ENCODE measurements around the gene FER. TPM values are rescaled to one million over a fixed set of nuclear protein-coding genes. Genes with fewer than 3 reads are reported as not detected.

The FER gene
- total and polyA plus RNA-seq, 2 of the 8 experiments (the other 6 are each of a cell fraction or from before 2014, with no cell fraction given), result 1.3 to 15.8 TPM

DNA sequence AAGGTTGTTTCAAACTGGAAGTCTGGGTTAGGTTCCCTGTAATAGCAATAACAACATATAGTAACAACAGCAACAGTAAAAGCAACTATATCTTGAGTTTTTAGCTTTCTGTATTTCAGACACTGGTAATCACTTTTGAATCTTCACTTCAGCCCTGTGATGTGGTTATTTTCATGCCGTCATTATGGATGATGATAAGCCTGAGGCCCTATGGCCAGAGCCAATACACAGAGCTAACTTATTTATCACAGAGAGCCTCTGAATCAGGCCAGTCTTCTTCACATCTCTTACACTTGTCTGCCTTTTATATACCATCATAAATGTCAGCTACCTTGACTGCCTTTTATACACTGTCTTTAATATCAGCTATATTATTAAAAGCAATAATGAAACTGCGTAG is 329.0 kb downstream of the FER start (continued):
- TF ChIP-seq, protein P1, sequence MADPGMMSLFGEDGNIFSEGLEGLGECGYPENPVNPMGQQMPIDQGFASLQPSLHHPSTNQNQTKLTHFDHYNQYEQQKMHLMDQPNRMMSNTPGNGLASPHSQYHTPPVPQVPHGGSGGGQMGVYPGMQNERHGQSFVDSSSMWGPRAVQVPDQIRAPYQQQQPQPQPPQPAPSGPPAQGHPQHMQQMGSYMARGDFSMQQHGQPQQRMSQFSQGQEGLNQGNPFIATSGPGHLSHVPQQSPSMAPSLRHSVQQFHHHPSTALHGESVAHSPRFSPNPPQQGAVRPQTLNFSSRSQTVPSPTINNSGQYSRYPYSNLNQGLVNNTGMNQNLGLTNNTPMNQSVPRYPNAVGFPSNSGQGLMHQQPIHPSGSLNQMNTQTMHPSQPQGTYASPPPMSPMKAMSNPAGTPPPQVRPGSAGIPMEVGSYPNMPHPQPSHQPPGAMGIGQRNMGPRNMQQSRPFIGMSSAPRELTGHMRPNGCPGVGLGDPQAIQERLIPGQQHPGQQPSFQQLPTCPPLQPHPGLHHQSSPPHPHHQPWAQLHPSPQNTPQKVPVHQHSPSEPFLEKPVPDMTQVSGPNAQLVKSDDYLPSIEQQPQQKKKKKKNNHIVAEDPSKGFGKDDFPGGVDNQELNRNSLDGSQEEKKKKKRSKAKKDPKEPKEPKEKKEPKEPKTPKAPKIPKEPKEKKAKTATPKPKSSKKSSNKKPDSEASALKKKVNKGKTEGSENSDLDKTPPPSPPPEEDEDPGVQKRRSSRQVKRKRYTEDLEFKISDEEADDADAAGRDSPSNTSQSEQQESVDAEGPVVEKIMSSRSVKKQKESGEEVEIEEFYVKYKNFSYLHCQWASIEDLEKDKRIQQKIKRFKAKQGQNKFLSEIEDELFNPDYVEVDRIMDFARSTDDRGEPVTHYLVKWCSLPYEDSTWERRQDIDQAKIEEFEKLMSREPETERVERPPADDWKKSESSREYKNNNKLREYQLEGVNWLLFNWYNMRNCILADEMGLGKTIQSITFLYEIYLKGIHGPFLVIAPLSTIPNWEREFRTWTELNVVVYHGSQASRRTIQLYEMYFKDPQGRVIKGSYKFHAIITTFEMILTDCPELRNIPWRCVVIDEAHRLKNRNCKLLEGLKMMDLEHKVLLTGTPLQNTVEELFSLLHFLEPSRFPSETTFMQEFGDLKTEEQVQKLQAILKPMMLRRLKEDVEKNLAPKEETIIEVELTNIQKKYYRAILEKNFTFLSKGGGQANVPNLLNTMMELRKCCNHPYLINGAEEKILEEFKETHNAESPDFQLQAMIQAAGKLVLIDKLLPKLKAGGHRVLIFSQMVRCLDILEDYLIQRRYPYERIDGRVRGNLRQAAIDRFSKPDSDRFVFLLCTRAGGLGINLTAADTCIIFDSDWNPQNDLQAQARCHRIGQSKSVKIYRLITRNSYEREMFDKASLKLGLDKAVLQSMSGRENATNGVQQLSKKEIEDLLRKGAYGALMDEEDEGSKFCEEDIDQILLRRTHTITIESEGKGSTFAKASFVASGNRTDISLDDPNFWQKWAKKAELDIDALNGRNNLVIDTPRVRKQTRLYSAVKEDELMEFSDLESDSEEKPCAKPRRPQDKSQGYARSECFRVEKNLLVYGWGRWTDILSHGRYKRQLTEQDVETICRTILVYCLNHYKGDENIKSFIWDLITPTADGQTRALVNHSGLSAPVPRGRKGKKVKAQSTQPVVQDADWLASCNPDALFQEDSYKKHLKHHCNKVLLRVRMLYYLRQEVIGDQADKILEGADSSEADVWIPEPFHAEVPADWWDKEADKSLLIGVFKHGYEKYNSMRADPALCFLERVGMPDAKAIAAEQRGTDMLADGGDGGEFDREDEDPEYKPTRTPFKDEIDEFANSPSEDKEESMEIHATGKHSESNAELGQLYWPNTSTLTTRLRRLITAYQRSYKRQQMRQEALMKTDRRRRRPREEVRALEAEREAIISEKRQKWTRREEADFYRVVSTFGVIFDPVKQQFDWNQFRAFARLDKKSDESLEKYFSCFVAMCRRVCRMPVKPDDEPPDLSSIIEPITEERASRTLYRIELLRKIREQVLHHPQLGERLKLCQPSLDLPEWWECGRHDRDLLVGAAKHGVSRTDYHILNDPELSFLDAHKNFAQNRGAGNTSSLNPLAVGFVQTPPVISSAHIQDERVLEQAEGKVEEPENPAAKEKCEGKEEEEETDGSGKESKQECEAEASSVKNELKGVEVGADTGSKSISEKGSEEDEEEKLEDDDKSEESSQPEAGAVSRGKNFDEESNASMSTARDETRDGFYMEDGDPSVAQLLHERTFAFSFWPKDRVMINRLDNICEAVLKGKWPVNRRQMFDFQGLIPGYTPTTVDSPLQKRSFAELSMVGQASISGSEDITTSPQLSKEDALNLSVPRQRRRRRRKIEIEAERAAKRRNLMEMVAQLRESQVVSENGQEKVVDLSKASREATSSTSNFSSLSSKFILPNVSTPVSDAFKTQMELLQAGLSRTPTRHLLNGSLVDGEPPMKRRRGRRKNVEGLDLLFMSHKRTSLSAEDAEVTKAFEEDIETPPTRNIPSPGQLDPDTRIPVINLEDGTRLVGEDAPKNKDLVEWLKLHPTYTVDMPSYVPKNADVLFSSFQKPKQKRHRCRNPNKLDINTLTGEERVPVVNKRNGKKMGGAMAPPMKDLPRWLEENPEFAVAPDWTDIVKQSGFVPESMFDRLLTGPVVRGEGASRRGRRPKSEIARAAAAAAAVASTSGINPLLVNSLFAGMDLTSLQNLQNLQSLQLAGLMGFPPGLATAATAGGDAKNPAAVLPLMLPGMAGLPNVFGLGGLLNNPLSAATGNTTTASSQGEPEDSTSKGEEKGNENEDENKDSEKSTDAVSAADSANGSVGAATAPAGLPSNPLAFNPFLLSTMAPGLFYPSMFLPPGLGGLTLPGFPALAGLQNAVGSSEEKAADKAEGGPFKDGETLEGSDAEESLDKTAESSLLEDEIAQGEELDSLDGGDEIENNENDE (IDR thresholded peaks at IDR 0.05; ENCODE audit: insufficient replicate concordance, low read length), result no peak
